Measurements from ENCODE around the gene LUC7L2.
A peak's percentile ranks its signal among the peaks of the same experiment; 100 is the strongest.
"Not testable (repeated sequence)": the region's sequence is repeated elsewhere in the genome, so short reads cannot be mapped to it uniquely, and the experiment has no call there.

Gene LUC7L2

GRCh38 chr7:139456511-139456910 is 96.8 kb downstream of the LUC7L2 start:
- Mint-ChIP-seq H3K9me3 (no peaks in the 10 kb centered on the region), H3K4me1 (no peaks in the 10 kb centered on the region), H3K27me3 (no peaks in the 10 kb centered on the region), H3K36me3 (no peaks in the 10 kb centered on the region), H3K27ac (no peak overlapping the region), H3K4me3 (no peak overlapping the region)
- ATAC-seq (replicated peaks) (peak in 1 of 2 donors; percentile 4), DNase-seq (no peak)

- H3K27me3 Mint-ChIP-seq: peaks cover 0 to 5% of the 10 kb centered on the region in 2 donors
- H3K9me3 Mint-ChIP-seq: peaks cover under 1 to 2% of the 10 kb centered on the region in 2 donors
- H3K27ac Mint-ChIP-seq: no peak overlapping the region
- no peak for ATAC-seq (replicated peaks)
- no peaks in the 10 kb centered on the region for H3K4me1 Mint-ChIP-seq
- H3K36me3 Mint-ChIP-seq: no peaks in the 10 kb centered on the region
- no peak overlapping the region for H3K4me3 Mint-ChIP-seq
- DNase-seq: no peak
These were observed 97.7 kb downstream of the LUC7L2 start for GRCh38 chr7:139457153-139457946.

- not testable (repeated sequence) for H3K4me3 Mint-ChIP-seq; H3K27ac Mint-ChIP-seq; H3K36me3 Mint-ChIP-seq; H3K4me1 Mint-ChIP-seq; DNase-seq; ATAC-seq (replicated peaks)
- H3K9me3 Mint-ChIP-seq: peaks cover 10% of the 10 kb centered on the region in 2 donors
- peaks cover 0 to 12% of the 10 kb centered on the region in 2 donors for H3K27me3 Mint-ChIP-seq
These were observed 103.7 kb downstream of the LUC7L2 start for GRCh38 chr7:139463421-139463820.

- H3K4me1 Mint-ChIP-seq; H3K36me3 Mint-ChIP-seq; ATAC-seq (replicated peaks); DNase-seq; H3K4me3 Mint-ChIP-seq; H3K27ac Mint-ChIP-seq: not testable (repeated sequence)
- H3K9me3 Mint-ChIP-seq: peaks cover 10% of the 10 kb centered on the region in 2 donors
- H3K27me3 Mint-ChIP-seq: peaks cover 0 to 12% of the 10 kb centered on the region in 2 donors
These were observed 104.8 kb downstream of the LUC7L2 start for GRCh38 chr7:139464511-139464910.

GRCh38 chr7:139465072-139465471 is 105.4 kb downstream of the LUC7L2 start:
- not testable (repeated sequence) for H3K36me3 Mint-ChIP-seq; H3K4me3 Mint-ChIP-seq; ATAC-seq (replicated peaks); DNase-seq; H3K4me1 Mint-ChIP-seq; H3K27ac Mint-ChIP-seq
- H3K9me3 Mint-ChIP-seq: peaks cover 10% of the 10 kb centered on the region in 2 donors
- peaks cover 0 to 12% of the 10 kb centered on the region in 2 donors for H3K27me3 Mint-ChIP-seq

- H3K27me3 Mint-ChIP-seq, H3K36me3 Mint-ChIP-seq, H3K27ac Mint-ChIP-seq: not testable (repeated sequence)
These were observed 108.0 kb downstream of the LUC7L2 start for GRCh38 chr7:139467729-139468128.

GRCh38 chr7:139468281-139468680 is 108.6 kb downstream of the LUC7L2 start:
- not testable (repeated sequence) for H3K4me3 Mint-ChIP-seq; ATAC-seq (replicated peaks); H3K36me3 Mint-ChIP-seq; H3K9me3 Mint-ChIP-seq; H3K4me1 Mint-ChIP-seq; H3K27me3 Mint-ChIP-seq; DNase-seq; H3K27ac Mint-ChIP-seq

More at GRCh38 chr7:139467729-139468128, 108.0 kb downstream of the LUC7L2 start:
- not testable (repeated sequence) for DNase-seq; H3K4me3 Mint-ChIP-seq; H3K9me3 Mint-ChIP-seq; H3K4me1 Mint-ChIP-seq; ATAC-seq (replicated peaks)

GRCh38 chr7:139471740-139472353 is 112.2 kb downstream of the LUC7L2 start:
- Mint-ChIP-seq H3K9me3 (peaks cover 5% of the 10 kb centered on the region in 2 donors), H3K27me3 (peaks cover 0 to 8% of the 10 kb centered on the region in 2 donors), H3K27ac (no peak overlapping the region), H3K4me3 (no peak overlapping the region), H3K36me3 (peaks cover 5 to 6% of the 10 kb centered on the region in 2 donors), H3K4me1 (no peaks in the 10 kb centered on the region)
- DNase-seq (no peak), ATAC-seq (replicated peaks) (no peak)

All from stimulated activated naive B cell treated with anti-CD40 and anti-IgM and Interleukin-4, amounts not matched to agents 10 μg/mL and 1 μg/mL and 100 μg/mL, for 72 hours (primary cell).